HS-27A (cell line): ENCODE data around the gene ZNF579.

Experiments used
- DNase-seq: peaks from one replicate; pipeline ENCODE4 v3.0.0-alpha.2; 2012; ENCODE audit warnings: low read depth, missing footprints

Gene ZNF579

DNA sequence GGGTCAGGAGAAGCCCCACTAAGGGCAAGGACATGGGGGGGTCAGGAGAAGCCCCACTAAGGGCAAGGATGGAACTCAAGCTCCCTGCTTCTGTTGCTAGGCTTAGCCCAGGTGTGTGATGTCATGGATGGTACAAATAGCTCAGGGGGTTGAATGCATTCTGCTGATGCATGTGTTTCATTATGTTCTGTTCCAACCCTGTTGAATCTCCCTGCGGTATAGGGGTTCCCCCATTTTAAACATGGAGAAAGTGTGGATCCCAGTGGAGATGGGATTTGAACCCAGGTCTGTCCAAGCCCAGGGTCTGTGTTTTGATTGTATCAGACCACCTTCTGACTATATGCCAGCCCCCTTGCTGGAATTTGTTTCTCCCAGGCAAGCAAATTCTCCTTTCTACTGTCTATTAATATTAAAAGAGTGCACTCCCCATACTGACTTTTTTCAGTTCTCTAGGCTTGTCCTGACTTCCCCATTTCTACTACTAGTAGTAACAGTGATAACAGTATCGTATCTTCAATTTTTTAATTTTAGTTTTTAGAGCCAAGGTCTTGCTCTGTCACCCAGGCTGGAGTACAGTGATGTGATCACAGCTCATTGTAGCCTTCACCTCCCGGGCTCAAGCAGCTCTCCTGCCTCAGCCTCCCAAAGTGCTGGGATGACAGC lies 31.5 kb upstream of the ZNF579 start:
- no peak for DNase-seq

DNA sequence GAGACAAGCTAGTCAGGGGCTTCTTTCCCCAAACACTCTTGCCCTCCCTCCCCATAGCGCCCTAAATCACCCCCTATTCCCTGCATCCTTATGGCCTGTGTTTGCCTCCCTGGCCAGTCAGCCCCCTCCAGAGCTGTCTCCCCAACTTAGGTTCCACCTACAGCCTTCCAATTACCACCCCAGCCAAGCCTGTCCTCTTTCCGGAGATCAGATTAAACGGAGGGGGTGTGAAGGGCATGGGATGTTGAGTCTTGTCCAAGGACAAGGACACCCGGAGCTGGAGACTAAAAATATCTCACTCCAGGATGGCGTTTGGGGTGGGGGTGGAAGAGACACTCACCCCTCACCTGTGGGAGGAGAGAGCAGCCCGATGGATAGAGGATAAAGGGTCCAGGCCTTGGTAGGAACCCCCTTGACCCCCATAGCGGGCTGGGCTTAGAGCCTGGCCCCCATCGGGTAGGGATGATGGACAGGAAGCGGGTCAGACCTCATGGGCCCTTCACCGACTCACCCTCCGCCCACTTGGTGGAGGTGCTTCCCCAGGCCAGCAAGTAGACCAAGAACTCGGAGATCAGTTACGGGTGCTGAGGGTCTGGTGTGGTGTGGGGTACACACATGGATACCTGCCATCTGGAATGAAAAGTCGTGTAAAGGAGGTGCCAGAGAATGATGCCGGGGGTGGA lies 30.8 kb upstream of the ZNF579 start:
- no peak for DNase-seq

DNA sequence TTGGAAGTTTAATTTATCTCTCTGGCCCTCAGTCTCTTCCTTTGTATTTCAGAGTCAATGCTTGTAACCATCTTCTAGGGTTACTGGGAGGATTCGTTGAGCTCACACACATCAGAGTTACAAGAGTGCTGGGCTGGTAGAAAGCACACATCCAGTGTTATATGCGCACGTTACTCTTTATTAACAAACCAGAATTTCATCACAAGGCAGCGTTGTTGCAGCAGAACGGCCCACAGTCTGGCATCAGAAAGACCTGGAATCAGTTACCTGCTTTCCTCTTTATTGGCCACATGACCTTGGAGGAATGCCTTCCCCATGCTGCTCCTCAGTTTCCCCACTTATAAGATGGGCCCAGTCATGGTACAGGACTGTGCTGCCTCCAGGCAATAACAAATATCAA lies 28.7 kb upstream of the ZNF579 start:
- DNase-seq = no peak

DNA sequence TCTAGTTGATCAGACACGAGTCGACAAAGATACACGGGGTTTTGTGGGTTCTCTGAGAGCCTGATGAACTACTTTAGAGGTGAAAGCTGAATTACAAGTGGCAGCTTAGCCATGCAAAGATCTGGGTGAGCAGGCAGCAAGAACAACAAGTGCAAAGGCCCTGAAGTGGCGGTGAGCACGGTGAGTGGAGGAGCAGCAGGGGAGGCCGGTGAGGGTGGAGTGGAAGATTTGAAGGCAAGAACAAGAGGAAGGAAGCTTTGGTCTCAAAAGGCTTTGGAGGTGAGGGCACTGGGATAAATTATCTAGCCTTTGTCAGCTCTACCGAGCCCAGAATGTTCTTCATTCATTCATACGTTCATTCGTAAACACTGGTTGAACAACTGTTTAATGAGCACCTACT lies 26.2 kb upstream of the ZNF579 start:
- no peak for DNase-seq

DNA sequence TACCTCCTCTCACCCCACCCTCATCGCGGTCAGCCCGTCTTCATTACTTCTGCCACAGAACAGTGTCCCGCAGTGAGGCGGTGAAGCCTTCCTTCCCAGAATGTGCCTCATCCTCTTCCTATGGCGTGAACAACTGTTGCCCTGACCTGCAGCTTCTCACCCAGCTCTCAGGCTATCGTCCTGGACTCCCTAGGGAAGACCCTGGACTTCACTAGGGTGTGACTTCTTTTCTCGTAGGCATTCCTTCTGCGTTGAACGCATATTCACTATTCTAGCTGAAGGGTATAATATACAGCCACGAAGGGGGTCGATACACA lies 25.8 kb upstream of the ZNF579 start:
- DNase-seq = no peak

DNA sequence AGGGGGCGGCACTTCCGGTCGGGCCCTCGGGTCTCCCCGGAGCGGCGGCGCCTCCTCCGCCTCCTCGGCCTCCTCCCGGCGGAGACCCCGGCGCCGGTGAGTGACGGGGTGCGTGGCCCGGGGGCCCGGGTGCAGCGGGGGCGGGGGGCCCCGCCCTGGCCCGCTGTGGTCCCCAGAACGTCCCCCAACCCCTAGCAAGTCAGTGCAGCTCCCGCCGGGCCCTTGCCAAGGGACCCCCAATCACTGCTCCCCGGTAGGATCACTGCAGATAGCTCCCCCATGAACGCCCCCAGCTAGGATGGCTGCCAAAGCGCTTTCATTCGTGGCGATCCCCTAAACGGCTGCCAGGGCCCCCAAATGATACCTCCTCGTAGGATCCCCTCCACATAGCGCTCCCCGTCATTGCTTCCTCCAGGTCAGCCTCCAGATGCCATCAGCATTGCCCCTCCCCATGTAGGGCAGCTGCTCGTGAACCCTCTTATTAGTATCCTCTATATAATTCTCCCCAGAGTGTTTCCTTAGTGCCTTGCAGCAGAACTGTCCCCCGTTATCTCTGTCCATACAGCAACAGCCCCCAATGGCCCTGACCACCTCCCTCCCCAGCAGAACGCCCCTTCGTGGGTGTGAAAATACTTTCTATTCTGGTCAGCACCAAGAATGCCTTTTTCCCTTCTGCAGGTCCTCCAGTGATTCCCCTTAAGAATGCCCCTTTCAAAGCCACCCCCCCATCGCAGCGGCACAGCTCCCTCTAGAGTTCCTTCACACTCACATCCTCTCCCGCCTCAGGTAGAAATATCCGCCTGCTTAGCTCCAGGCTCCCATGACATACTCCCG lies 25.2 kb upstream of the ZNF579 start, which contains the start of gene ZNF865:
ZNF865 (plus strand) TSS at position 11 of the 834 bp plus-strand sequence. CDS start 7,972 bp downstream, outside the sequence.
- peak; percentile 77 for DNase-seq

DNA sequence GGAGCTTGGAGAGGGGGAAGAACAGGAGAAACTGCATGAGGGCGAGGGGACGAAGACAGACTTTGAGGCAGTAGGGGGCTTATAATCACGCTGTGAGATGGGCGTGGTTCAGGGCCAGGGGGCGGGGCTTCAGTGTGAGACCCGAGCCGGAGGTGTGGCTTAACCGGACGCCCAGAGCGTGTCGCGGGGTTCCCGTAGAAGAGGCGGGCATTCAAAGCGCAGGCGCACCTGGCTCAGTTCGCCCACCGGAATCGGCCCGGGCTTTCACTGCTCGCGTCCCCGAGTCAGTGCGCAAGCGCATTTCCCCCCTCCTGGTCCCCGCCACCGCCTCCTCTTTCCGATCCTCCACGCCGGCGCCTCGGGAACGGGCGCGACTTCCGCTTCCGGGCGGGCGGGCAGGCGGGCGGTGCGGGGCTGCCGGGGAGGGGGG lies 24.6 kb upstream of the ZNF579 start:
- DNase-seq = peak; percentile 99

DNA sequence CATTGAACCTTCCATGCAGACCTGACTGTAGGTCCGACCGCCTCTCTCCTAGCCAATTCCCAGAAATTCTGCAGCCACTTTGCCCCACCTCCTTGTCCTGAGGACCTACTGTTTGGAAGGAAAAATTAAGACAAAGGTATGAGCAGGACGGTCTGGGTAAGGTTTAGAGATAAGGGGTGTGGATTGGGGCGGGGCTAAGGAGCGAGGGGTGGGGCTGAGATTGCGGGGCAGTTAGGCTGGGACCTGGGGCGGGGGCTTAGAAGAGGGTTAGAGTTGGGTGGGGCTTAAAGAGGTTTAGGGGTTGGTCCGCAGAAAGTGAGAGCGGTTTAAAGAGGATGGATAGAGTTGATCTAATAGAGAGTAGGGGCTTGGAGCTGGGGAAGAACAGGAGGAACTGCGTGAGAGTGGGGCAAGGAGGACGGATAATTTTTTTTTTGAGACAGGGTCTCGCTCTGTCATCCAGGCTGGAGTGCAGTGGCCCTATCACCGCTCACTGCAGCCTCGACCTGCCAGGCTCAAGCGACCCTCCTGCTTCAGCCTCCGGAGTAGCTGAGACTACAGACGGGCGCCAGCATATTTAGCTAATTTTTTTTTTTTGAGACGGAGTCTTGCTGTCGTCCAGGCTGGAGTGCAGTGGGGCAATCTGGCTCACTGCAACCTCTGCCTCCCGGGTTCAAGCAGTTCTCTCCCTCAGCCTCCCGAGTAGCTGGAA lies 23.1 kb upstream of the ZNF579 start:
- DNase-seq = no peak

DNA sequence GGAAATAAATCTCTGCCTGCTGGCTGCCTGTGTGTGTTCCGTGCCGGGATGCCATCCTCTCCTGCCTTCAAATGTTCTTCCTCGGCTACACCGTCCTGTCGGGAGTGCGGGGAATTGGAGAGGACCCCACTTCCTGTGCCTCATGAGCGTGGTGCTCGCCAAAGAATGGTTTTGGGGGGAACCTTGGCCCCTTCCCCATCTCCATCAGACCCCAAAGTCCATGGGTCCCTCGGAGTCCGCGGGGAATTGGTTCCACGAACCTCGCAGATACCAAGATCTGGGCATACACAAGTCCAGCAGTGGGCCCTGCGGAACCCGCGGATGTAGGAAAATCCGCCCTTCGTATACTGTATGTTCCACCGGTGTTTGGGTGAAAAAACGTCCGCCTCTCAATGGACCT lies 22.5 kb upstream of the ZNF579 start:
- no peak for DNase-seq

DNA sequence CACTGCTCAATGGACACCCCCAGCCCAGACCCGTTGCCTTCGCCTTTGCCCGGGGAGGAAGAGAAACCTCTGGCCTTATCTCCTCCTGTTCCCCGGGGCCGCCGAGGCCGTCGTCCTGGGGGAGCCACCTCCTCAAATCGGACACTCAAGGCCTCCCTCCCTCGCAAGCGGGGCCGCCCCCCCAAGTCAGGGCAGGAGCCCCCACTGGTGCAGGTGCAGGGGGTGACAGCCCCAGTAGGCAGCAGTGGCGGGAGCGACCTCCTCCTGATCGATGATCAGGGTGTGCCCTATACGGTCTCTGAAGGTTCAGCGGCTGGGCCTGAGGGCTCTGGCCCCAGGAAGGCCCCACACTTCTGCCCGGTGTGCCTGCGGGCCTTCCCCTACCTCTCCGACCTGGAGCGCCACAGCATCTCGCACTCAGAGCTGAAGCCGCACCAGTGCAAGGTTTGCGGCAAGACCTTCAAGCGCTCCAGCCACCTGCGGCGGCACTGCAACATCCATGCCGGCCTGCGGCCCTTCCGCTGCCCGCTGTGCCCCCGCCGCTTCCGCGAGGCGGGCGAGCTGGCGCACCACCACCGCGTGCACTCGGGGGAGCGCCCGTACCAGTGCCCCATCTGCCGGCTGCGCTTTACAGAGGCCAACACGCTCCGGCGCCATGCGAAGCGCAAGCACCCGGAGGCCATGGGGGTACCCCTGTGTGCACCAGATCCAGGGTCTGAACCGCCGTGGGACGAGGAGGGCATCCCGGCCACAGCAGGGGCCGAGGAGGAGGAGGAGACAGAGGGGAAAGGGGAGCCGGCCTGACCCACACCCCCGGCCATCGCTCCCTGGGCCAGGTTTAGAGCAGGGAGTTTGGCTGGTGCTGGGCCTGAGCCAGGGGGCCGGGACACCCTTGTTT lies 21.7 kb upstream of the ZNF579 start:
- no peak for DNase-seq

DNA sequence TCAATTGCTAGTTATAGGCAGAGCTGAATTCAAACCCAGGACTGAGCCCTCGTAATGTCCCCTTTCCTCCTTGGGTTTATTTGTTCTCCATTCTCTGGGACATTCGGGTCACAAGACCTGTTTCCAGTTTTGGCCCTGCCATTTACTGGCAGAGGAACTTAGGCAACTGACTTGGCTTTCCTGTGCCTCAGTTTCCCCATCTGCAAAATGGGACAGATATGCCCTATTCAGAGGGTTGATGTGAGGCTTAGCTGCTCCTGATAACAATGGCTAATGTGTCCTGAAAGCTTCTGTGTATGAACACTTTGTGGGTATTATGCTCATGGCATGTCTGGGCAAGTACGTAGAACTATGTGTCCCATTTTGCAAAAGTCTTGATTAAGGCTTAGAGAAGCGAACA lies 20.4 kb upstream of the ZNF579 start:
- no peak for DNase-seq

DNA sequence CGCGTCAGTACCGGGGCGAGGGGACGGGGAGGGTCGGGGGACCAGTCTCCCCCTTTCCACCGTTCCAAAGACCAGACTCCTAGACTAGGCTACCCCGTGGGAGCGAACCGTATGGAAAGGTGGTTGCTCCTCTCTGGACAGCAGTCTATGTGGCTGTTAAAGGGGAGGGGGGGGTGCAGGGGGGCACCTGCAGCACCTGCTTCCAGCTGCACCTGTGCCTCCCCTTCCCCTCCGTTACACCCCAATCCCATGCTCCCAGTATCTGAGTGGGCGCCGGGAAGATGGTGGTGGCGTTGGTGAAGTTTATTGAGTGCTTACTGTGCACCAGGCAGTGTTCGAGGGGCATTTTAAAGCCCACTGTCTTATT lies 20.0 kb upstream of the ZNF579 start:
- no peak for DNase-seq

DNA sequence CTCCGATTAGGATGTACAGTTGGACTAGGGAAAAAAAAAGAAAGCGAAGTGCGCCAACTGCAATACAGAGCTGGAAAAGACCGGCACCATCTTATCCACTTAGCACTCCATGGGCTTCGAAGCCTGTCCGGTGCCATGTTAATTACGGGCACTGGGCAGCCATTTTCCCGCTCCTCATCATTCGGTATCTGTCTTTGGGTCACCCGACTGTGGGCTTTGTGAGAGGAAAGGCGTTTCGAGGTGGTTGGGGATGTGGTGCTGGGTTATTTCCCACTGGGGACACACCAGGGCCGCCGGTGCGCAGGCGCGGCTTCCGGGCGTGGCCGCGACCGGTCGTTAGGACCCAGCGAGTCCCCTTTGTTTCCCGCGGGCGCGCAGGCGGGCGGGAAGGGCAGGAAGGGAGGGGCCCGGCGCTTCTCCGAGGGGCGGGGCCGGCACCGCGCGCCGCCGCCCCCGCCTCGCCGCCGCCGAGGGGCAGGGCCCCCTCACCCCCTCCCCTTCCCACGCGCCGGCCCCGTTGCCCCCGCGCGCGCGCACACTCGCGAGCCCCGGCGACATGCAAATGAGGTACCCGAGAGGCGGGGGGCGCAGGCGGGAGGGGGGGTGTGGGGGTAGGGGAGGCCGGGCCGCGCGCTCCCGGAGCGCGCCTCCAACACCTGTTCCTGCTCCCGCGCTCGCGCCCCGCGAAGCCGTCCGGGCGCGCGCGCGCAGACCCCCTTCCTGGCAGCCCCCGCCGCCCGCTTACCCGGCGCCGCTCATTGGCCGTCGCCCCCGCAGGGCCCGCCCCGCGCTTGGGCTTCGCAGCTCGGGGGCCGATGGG lies 19.4 kb upstream of the ZNF579 start, which contains the start of gene ZNF524:
ZNF524 (plus strand) TSS at position 447 of the 820 bp plus-strand sequence. CDS start 1,825 bp downstream, outside the sequence.
- DNase-seq = peak; percentile 98

DNA sequence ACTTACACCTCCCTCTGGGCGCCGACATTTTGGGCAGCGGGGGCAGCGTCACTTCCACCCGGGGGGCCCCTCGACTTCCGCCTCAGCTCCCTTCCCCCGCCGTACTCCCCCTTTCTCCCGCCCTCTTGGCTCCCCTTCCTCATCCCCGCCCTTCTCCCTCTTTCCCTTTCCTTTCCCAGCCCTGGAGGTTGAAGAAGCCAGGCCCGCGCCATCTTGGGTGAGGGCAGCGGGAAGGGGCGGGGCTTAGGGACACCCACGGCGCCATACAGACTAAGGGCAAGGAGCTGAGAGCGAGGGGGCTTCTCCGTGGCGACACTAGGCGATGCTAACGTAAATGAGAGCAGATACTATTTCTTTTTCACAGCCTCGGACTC lies 18.8 kb upstream of the ZNF579 start, which contains the start of gene FIZ1:
FIZ1 (minus strand) TSS at position 50 of the 374 bp plus-strand sequence. CDS start 1,652 bp downstream, outside the sequence.
- DNase-seq = peak; percentile 100

DNA sequence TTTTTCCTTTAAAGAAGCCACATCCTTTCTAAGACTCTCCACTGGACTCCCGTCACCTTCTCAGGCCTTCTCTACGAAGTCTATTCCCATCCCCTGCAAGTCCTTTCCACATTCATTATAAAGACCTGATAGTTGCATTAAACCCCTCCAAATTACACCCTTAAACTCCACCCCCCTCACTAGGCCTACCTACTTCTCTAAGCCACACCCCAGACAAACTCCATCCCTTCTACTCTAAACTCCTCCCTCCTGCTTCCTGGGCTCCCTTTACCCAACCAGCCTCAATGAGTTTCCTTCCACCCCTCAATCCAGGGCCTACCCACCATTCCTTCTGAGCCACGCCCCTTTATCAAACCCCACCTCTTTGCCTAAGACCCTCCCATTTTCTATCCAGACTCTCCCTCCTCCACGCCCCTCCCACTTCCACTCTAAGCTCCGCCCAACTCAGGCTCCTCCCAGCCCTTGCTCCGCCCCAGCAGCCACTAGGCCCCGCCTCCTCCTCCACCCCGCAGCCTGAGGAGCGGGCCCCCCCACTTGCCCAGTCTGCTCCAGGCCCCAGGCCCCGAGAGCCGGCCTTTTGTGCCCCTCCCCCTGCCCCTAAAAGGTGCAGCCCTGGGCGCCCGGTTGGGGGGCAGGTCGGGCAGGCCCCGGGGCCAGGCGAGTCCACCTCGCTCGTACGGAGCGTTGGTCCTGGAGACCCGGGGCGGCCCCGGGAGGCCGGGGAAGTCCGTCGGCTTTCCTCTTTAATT lies 18.2 kb upstream of the ZNF579 start:
- DNase-seq = peak; percentile 86

DNA sequence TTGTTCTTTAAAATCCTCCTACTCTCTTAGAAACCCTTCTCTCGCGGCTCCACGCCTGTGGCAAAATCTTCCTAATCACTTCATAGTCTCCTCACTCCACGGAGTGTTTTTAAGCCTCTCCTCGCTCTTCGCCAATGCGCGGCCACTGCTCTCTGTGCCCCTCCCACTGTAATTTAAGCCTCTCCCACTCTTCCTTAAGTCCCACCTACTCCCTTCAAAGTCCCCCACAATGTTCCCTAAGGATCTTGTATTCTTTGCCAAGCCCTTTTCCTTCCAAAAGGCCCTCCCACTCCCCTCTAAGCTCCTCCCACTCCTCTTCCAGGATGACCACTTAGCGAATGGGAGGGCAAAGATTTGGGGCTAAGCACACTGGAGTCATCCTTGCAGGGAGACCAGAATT lies 17.4 kb upstream of the ZNF579 start:
- DNase-seq = no peak

DNA sequence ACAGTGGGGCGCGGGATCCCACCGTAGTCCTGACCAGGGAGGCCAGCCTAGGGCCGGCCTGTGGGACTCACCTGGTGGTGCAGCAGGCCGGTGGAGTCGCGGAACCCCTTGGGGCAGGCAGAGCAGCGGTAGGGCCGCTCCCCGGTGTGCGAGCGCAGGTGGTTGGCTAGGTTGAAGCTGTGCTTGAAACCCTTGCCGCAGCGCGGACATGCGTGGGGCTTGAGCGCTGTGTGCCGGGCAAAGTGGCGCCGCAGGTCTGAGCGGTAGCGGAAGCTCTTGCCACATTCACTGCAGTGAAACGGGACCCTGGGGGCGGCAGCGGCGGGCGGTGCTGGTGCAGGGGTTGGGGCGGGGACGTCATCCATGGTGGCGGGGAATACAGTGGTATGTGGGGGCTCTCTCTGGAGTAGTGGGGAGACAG lies 16.9 kb upstream of the ZNF579 start:
- DNase-seq = no peak

DNA sequence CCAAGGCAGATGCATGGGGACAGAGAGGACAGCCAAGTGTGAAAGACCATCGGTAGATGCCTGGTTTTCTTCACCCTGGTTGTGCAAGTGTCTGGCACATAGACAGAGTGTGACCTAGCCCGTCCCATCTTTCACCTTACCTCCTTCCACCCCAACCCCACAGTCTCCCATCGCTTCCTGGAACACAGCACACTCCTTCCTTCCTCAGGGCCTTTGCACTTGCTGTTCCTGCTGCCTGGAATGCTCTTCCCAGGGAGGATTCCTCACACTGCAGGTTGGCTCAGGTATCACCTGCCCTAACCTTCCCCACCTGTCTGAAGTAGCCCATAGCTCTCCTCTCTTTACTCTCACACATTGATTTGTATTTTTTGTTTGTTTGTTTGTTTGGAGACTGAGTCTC lies 15.7 kb upstream of the ZNF579 start:
- no peak for DNase-seq

DNA sequence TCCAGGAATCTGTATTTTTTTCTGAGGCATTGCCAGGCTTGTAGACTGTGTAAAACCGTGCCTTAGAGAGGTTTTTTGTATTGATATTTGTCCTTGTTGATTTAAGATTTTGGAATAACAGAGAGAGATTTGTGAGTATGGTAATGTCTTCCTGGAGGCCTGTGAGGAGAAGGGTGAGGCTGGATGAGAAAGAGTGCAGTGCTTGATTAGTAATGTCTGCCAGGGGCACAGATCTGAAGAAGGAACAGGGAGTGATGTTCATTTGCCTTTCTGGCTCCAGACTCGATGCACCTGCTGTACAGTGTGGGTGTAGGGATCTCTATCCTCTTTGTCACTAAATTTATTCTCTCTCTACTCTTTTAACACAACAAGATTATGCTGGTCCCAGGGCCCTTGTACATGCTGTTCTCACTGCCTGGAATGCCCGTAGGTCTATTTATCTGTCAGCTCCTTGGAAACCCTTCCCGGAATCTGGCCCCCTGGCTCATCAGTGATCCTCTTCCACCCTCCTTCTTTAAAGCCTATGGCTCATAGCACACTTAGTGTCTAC lies 14.4 kb upstream of the ZNF579 start:
- DNase-seq = no peak
